Subcutaneous abdominal adipose tissue (tissue), 5 donors: Measurements from ENCODE around the gene TRAPPC10.

ENCODE experiments used
- H3K27ac ChIP-seq: one replicate; pipeline ENCODE4 v1.7.0; 2013; ENCODE audit warnings: low read depth, mild to moderate bottlenecking, inconsistent platforms, low read length, moderate library complexity
- H3K27me3 ChIP-seq, 5 donors: one replicate each; pipeline ENCODE4 v1.7.0; 2013; ENCODE audit warnings: low read length in 5 of 5, inconsistent platforms in 1 of 5; ENCODE audit not compliant: control insufficient read depth in 5 of 5, insufficient read depth in 4 of 5
- H3K36me3 ChIP-seq, 5 donors: one replicate each; pipeline ENCODE4 v1.7.0; 2013; ENCODE audit warnings: low read length in 5 of 5; ENCODE audit not compliant: control insufficient read depth in 5 of 5, insufficient read depth in 5 of 5
- H3K4me1 ChIP-seq, 5 donors: one replicate each; pipeline ENCODE4 v1.7.0; 2013; ENCODE audit warnings: low read length in 5 of 5, mild to moderate bottlenecking in 3 of 5, moderate library complexity in 1 of 5; ENCODE audit not compliant: control insufficient read depth in 5 of 5, insufficient read depth in 5 of 5
- H3K4me3 ChIP-seq, 5 donors: one replicate each; pipeline ENCODE4 v1.7.0; 2013; ENCODE audit warnings: low read length in 5 of 5, low read depth in 1 of 5
- H3K9ac ChIP-seq, 5 donors: one replicate each; pipeline ENCODE4 v1.7.0; 2013; ENCODE audit warnings: low read length in 5 of 5, mild to moderate bottlenecking in 4 of 5, moderate library complexity in 3 of 5
- H3K9me3 ChIP-seq, 5 donors: one replicate each; pipeline ENCODE4 v1.7.0; 2013; ENCODE audit warnings: low read length in 5 of 5; ENCODE audit not compliant: control insufficient read depth in 5 of 5
- donor health status: healthy.
- donor health status: healthy.
- donor health status: healthy.
- donor health status: healthy.
- donor health status: healthy.

TRAPPC10 gene

GRCh38 chr21:43971992-43972255, 40.2 kb upstream of the TRAPPC10 start:
- Histone ChIP-seq H3K27me3 (no peaks in the 10 kb centered on the region), H3K9me3 (no peaks in the 10 kb centered on the region), H3K27ac (no peak overlapping the region), H3K4me3 (no peak overlapping the region), H3K36me3 (peaks cover 0 to 64% (median 49%) of the 10 kb centered on the region in 5 donors), H3K9ac (no peak overlapping the region), H3K4me1 (peaks cover 0 to 4% (median 2%) of the 10 kb centered on the region in 5 donors)

GRCh38 chr21:43972850-43973633, 39.1 kb upstream of the TRAPPC10 start:
- no peaks in the 10 kb centered on the region for H3K27me3 ChIP-seq
- H3K4me1 ChIP-seq: peaks cover 0 to 4% (median 2%) of the 10 kb centered on the region in 5 donors
- no peak overlapping the region for H3K27ac ChIP-seq
- H3K36me3 ChIP-seq: peaks cover 0 to 60% (median 52%) of the 10 kb centered on the region in 5 donors
- no peaks in the 10 kb centered on the region for H3K9me3 ChIP-seq
- no peak overlapping the region for H3K4me3 ChIP-seq
- H3K9ac ChIP-seq: no peak overlapping the region

GRCh38 chr21:43973634-43973955, 38.5 kb upstream of the TRAPPC10 start:
- Histone ChIP-seq H3K9ac (no peak overlapping the region), H3K9me3 (no peaks in the 10 kb centered on the region), H3K27ac (no peak overlapping the region), H3K36me3 (peaks cover 0 to 62% (median 54%) of the 10 kb centered on the region in 5 donors), H3K4me1 (peaks cover 0 to 4% (median 2%) of the 10 kb centered on the region in 5 donors), H3K4me3 (no peak overlapping the region), H3K27me3 (no peaks in the 10 kb centered on the region)

GRCh38 chr21:43974791-43975468, 37.2 kb upstream of the TRAPPC10 start:
- Histone ChIP-seq H3K9me3 (no peaks in the 10 kb centered on the region), H3K27me3 (no peaks in the 10 kb centered on the region), H3K36me3 (peaks cover 0 to 59% (median 50%) of the 10 kb centered on the region in 5 donors), H3K9ac (no peak overlapping the region), H3K4me3 (no peak overlapping the region), H3K27ac (no peak overlapping the region), H3K4me1 (peaks cover 0 to 4% (median 2%) of the 10 kb centered on the region in 5 donors)

- H3K4me3 ChIP-seq: no peak overlapping the region
- H3K4me1 ChIP-seq: peaks cover 0 to 4% (median 2%) of the 10 kb centered on the region in 5 donors
- no peak overlapping the region for H3K27ac ChIP-seq
- H3K36me3 ChIP-seq: peaks cover 0 to 57% (median 48%) of the 10 kb centered on the region in 5 donors
- H3K9ac ChIP-seq: no peak overlapping the region
- H3K9me3 ChIP-seq: no peaks in the 10 kb centered on the region
- H3K27me3 ChIP-seq: no peaks in the 10 kb centered on the region
These were observed 36.5 kb upstream of the TRAPPC10 start for GRCh38 chr21:43975469-43976098.

- no peak overlapping the region for H3K27ac ChIP-seq
- no peaks in the 10 kb centered on the region for H3K27me3 ChIP-seq
These were observed 35.4 kb upstream of the TRAPPC10 start for GRCh38 chr21:43976661-43977060.

GRCh38 chr21:43978060-43978459, 34.0 kb upstream of the TRAPPC10 start:
- H3K4me1 ChIP-seq: peaks cover 0 to 4% (median 2%) of the 10 kb centered on the region in 5 donors
- H3K4me3 ChIP-seq: no peak overlapping the region
- H3K9ac ChIP-seq: no peak overlapping the region
- H3K27me3 ChIP-seq: no peaks in the 10 kb centered on the region
- no peaks in the 10 kb centered on the region for H3K9me3 ChIP-seq
- peaks cover 0 to 57% (median 49%) of the 10 kb centered on the region in 5 donors for H3K36me3 ChIP-seq
- H3K27ac ChIP-seq: no peak overlapping the region

More at GRCh38 chr21:43976661-43977060, 35.4 kb upstream of the TRAPPC10 start:
- Histone ChIP-seq H3K36me3 (peaks cover 0 to 57% (median 48%) of the 10 kb centered on the region in 5 donors), H3K4me3 (no peak overlapping the region), H3K9ac (no peak overlapping the region), H3K4me1 (peaks cover 0 to 4% (median 2%) of the 10 kb centered on the region in 5 donors), H3K9me3 (no peaks in the 10 kb centered on the region)

GRCh38 chr21:43979654-43980053, 32.5 kb upstream of the TRAPPC10 start:
- peaks cover 0 to 61% (median 47%) of the 10 kb centered on the region in 5 donors for H3K36me3 ChIP-seq
- peaks cover 0 to 4% (median 2%) of the 10 kb centered on the region in 5 donors for H3K4me1 ChIP-seq
- no peaks in the 10 kb centered on the region for H3K27me3 ChIP-seq
- no peak overlapping the region for H3K9ac ChIP-seq
- no peak overlapping the region for H3K4me3 ChIP-seq
- no peak overlapping the region for H3K27ac ChIP-seq
- H3K9me3 ChIP-seq: no peaks in the 10 kb centered on the region

- no peak overlapping the region for H3K4me3 ChIP-seq
These were observed 30.8 kb upstream of the TRAPPC10 start for GRCh38 chr21:43981151-43981870.

More at GRCh38 chr21:43981151-43981870, 30.8 kb upstream of the TRAPPC10 start:
- Histone ChIP-seq H3K4me1 (peaks cover 0 to 9% (median 8%) of the 10 kb centered on the region in 5 donors), H3K27ac (no peak overlapping the region), H3K9ac (no peak overlapping the region), H3K9me3 (no peaks in the 10 kb centered on the region), H3K27me3 (no peaks in the 10 kb centered on the region), H3K36me3 (peaks cover 0 to 61% (median 44%) of the 10 kb centered on the region in 5 donors)
